COLO668 (cell line): Measurements from ENCODE around the gene TCN1.
"Not testable (repeated sequence)": the region's sequence is repeated elsewhere in the genome, so short reads cannot be mapped to it uniquely, and the experiment has no call there.

Experiments used
- DNase-seq: peaks from one replicate; lab custom pipeline; 2025; ENCODE audit not compliant: unreplicated experiment; lab: John Stamatoyannopoulos, UW

TCN1 gene

DNA sequence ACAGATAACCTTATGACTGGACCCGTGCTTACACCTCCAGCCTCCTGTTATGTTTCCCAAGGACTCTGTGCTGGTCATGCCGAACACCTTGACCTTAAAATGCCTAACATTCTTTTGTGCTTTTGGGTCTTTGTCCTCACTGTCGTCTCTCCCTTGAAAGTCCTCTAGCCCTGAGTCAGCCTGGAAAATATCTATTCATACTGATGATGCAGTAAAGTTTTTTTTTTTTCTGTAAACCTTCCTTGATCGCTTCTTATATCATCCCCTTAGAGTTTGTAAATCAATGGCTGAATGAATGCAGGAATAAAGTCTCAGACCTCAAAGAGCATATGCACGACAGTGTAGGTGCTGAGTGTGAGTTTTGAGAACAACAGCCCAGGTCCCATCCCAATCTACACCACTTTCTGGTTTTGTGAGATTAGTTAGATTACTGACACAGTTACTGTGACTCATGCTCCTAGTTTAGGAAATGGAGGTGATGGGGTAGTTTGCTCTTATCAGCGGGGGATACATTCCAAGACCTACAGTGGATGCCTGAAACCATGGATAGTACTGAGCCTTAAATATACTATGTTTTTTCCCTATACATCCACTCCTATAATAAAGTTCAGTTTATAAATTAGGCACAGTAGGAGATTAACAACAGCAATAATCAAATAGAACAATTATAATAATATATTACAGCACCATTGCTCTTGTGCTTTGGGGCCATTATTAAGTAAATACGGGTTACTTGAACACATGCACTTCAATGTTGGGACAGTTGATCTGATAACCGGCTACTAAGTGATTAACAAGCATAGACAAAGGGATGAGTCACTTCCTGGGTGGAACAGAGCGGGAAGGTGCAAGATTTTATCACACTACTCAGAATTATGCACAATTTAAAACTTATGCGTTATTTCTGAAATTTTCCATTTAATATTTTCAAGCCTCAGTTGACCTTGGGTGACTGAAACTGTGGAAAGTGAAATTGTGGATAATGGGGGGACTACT, 8.6 kb downstream of the TCN1 start:
- no peak for DNase-seq

DNA sequence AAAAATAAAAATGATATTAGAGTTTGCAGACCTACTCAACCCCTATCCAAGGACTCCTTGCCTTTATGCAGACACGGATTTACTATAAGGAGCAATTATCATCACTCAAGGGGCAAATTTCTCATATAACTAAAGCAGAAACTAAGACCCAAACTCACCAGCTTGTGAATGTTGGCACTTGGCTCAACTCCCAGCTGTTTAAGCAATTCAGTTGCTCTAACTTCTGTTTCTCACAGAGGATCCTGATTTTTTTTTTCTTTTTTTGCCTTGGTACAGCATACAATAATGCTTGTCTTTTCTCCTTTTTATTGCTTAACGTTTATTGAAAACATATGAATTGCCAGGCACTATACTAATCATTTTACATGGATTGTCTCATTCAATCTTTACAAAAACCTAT, 11.4 kb downstream of the TCN1 start:
- no peak for DNase-seq

DNA sequence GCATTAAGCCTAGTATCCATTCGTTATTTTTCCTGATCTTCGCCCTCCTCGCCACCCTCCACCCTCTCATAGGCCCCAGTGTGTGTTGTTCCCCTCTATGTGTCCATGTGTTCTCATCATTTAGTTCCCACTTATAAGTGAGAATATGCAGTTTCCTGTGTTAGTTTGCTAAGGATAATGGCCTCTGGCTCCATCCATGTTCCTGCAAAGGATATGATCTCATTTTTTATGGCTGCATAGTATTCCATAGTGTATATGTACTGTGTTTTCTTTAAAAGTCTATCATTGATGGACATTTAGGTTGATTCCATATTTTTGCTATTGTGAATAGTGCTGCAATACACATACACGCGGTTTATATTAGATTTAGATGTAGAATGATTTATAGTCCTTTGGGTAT, 14.9 kb downstream of the TCN1 start:
- not testable (repeated sequence) for DNase-seq

DNA sequence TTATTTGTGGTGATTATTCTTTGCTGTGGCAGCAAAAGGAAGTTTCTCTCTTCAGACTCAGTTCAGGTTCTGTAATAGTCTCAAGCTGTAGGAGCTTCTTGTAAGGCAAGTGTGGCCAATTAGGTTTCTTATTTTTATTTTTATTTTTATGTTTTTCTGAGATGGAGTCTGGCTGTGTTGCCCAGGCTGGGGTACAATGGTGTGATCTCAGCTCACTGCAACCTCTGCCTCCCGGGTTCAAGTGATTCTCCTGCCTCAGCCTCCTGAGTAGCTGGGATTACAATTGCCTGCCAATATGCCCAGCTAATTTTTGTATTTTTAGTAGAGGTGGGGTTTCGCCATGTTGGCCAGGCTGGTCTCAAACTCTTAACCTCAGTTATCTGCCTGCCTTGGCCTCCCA, 16.7 kb downstream of the TCN1 start:
- DNase-seq: not testable (repeated sequence)

DNA sequence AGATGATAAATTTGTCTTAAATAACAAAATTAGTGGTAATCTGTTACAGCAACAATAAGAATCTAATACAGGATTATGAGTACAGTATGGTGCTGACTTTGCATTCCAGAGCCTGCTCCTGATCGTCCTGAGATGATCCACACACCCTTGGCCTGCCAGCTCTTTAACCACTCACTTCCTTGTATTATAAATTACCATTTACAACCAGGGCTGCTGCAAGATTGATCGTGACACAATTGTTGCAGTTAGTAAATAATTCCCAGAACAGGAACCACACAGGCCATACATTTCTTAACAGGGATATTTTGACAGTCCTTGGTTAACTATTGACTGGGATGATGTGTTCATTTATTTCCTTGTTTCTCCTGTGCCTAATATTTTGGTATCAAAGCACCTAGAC, 17.2 kb downstream of the TCN1 start:
- DNase-seq: no peak

DNA sequence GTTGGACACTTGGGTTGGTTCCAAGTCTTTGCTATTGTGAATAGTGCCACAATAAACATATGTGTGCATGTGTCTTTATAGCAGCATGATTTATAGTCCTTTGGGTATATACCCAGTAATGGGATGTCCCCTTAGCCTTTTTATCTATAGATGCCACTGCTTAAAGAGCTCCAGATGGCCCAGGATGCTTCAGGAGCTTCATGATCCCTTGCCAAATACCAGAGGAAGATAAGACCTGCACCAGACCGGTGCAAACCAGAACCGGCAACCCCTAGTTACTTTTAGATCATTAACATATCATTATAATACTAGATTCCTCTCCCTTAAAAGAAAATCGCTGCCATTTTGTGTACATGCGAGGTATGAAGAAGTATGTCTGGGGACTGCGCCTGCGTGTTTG, 17.8 kb downstream of the TCN1 start:
- not testable (repeated sequence) for DNase-seq

DNA sequence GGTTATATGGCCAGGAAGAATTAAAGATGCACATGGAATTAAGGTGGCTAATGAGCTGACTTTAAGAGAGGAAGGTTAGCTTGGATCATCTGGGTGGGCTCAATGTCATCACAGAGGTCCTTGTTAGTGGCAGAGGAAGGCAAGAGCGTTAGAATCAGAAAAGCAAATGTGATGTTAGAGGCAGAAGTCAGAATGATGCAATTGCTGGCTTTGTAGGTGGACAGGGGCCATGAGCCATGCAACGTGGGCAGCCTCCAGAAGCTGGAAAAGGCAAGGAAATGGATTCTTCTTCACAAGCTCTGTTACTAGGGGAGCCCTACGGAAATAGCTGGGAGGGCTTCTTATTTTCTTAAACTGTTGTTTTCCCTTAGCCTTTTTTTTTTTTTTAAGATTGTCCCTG, 18.7 kb downstream of the TCN1 start:
- no peak for DNase-seq

DNA sequence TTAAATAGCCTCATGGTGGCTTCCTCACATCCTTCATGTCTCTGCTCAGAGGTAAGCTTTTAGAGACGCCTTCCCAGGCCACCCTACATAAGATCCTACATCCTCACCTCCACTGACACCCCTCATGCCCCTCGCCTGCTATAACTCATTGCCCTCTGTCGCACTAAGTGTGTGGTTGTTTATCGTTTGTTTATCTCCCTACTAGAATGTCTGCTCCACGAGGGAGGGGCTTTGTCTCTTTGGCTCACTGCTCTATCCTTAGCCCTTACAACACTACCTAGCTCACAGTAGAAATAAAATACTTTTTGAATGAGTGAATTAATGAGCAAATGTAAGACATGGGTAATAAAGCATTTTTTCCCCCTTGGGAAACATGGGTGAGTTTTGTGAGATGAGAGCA, 19.7 kb downstream of the TCN1 start:
- no peak for DNase-seq

DNA sequence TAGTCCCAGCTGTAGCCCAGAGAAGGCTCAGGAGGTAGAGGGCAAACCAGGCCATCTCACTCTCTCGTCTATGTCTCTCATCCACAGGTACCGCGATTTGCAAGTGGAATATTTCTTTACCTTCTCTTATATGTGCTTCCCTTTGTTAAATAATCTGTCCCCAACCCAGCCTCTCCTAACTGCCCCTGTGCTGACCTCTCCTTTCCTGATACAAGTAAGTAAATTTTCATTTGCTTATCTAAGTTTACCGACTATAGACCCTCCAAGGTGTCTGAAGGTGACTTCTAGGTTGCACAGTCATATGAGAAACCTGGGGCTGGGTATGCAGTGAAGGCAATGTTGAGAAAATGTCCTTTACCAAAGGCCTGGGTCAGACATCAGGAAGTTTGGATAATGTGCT, 20.9 kb downstream of the TCN1 start, which contains the start of gene CBLIF:
Gene CBLIF (minus strand): TSS at position 101 of the 400 bp plus-strand sequence. CDS start 46 bp downstream, at position 55.
- no peak for DNase-seq

DNA sequence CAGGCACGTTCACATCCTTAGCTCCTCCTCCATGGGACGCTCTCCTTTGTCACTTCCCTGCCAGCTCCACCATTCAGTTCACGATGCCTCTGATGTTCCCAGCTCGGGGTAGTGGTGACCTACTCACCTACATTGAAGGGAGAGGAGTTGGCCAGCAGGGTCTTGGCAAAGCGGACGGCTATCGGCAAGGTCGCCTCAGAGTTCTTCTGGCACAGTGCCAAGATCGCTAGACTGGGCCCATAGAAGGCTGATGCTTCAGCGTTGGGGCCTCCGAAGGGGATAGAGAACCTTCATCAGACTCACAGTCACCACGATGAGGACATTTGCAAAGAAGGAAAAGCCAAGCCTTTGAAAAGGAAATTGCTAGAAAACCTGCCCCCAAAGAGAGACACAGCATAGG, 24.0 kb downstream of the TCN1 start:
- no peak for DNase-seq

DNA sequence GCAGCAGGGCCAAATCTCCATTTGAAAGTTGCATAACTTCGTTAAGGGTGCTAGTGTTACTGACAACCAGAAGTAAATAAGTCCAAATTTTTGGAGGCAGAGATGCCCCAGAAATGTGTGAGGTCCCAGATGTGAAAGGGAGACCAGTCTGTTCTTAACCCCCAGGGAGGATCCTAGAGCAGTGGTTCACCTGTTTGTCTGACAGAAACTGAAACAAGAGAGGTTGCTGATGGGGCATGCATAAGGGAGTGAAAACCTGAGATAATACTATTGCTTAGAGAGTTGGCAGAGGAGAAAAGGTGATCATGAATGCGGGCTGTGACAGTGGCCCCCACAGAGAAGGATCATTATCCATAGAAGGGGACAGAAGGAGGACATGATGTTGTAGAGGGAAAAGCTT, 24.8 kb downstream of the TCN1 start:
- no peak for DNase-seq

DNA sequence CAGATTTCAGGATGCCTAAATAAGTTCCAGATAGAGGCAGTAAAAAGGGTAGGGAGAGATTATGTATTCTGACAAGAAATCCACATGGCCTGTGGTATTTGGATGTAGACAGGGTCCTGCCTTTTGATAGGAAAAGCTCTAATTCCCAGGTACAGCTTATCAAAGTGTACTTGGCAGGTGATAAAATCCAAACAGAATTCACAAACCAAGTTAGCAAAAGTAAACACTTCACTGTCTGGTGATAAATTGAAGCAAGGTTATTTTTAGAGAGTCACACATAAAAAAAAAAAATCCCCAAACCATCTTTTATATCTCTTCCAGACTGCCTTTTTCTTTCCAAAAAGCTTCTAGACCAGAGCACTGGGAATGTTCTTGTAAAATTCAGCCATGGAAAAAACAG, 26.7 kb downstream of the TCN1 start:
- no peak for DNase-seq

DNA sequence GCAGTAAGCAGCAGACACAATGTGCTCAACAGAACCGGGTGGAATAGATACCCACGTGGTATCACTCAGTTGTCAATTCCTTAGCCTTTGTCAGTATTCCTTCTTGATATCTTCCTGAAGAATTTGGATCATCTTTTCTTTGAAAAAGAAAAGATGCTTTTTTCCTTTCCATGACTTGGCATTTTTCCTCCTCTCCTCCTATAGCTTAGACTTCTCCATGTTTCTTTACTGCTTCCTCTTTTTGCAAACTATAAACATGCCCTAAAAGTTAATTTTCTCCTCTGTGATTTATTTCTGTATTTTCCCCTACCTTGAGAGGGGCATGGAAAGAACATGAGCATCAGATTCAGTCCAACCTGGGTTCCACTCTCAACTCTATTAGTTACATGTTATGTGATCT, 32.7 kb downstream of the TCN1 start:
- DNase-seq: no peak

DNA sequence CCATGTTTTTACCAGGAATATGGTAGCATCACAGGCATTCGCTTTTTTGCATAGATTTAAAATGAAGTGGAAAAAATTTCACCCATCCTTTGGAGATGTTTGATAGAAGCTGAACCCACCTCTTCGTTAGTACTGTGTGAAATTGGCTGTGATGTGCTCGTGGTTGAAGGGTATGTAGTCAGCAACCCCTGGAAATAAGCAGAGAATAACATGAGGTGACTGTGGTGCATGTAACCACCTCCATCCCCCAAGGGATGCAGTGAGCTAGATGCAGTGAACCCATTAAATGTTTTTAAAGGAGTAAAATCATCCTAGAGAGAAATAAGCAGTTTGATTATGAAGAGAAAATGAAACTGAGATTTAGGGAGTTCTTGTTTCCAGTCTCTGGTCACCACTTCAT, 36.9 kb downstream of the TCN1 start:
- DNase-seq: no peak

DNA sequence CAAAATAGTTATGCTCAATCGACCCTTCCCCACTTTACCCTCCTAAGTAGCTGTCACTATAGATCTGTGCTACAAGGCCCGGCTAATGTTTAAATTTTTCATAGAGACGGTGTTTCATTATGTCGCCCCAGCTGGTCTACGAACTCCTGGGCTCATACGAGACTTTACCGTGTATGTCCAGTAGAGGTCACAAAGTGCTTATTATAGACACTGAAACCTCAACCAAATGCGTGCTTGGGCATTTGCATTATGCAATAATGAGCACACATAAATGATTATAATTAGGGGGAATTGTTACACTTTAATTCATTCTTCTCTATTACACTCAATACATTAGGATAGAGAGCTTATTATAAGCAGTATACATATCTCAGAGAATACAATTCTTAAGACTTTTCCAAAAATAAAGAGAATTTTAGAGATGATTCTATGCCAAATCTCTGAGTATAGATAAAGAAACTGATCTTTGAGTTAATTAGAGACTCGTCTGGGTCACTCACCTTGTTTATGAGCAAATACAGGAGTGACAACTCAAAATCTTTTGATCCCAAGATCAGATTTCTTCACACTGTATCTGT, 43.2 kb downstream of the TCN1 start:
- DNase-seq: peak; percentile 23

DNA sequence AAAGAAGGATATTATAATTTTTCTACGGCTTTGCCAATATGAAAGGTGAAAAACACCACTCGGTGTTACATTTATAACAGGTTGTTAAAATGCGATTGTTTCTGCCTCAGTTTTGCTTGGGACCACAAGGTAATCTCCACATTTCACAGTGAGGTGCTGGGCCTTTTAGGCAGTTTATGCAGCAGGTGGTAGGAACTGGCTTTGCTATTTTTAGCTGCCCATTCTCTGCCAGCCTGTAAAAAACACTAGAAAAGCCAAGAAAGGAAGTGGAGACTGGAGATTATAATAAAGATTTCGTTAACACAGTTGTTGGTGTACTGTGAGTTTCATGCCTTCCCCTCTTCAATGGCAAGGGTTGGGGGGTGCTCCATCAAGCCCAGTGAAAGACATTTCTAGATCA, 47.7 kb downstream of the TCN1 start:
- DNase-seq: no peak

DNA sequence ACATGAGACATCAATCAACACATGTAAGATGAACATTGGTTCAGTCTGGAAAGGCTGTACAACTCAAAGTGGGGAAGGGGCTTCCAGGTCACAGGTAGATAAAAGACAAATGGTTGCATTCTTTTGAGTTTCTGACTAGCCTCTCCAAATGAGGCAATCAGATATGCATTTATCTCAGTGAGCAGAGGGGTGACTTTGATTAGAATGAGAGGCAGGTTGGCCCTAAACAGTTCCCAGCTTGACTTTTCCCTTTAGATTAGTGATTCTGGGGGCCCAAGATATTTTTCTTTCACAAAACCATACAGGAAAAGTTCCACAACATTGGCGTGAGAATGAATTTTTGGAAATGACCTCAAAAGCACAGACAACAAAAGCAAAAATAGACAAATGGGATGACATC, 49.9 kb downstream of the TCN1 start:
- not testable (repeated sequence) for DNase-seq

DNA sequence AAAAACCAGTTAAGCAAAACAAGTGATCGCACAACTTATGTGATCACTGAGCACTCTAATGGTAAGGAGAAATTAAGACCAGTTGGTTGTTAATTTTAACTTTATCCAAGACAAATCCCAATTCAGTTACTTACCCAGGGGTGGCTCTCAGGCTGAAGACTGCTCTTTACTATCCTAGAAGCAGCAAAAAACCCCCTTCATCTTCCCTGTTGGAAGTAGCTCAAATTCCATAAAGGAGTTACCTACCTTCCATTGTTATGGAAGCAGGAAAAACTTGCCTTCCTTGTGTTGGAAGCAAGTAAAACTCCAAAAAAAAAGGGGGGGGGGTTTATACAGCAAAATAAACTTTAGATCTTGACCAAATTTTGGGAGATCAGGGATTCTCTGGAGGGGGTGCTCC, 50.5 kb downstream of the TCN1 start:
- DNase-seq: no peak

DNA sequence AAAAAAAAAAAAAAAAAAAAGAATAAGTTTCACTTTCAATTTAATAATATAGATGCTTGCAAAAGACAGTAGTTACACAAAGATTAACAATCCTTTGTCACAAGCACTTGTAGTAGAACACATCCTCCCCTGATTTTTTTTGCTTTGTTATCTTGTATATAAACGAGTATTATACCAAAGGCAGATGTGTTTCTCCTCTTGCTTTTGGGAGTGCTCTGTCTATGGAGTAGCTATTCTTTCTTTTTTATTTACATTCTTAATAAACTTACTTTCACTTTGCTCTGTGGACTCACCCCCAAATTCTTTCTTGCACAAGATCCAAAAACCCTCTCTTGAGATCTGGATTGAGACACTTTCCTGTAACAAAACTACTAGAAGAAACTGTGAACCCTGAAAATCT, 52.3 kb downstream of the TCN1 start:
- DNase-seq: no peak

DNA sequence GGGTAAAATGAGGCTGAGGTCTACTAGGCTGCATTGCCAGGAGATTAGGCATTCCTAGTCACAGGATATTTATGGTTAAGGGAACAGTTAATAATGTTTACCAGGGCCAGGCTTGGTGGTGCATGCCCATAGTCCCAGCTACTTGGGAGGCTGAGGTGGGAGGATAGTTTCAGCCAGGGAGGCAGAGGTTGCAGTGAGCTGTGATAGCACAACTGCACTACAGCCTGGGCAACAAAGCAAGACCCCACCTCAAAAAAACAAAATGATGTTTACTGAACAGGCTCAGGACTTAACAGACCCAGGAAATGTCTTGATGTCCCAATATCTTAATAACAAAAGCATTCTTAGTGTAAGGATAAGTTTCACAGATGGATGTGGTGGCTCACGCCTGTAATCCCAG, 52.9 kb downstream of the TCN1 start:
- no peak for DNase-seq

DNA sequence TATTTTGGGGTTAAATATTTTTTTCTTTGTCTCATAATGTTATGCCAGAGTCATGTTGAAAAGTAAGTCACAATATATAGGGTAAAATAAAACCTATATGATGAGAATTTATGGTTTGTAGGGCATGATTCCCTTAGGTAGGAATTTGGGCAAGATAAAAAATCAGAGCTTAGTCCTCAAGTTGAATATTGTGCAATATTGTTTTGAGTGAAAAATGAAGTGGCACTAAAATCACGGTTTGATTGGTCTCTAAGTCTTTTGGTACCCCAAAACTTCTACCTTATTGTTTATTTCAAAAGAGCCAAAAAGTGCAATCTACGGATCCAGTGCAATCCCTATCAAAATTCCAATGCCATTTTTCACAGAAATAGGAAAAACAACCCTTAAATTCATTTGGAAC, 54.1 kb downstream of the TCN1 start:
- no peak for DNase-seq

DNA sequence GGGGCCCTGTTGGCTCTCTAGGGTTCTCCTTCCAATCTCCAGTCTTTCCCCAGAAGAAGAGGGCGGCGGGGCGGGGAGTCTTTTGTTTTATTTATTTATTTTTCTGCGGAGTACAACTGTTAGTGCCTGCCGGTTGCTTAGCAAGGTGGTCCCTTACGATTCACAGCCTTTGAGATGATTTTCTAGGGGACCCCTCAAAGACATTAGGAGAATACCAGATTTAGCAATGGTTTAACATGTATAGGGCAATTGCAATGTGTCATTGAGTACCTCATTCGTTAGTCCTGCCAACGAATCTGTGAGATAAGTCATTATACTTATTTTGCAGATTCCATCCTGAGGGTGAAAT, 55.4 kb downstream of the TCN1 start:
- DNase-seq: no peak
